Fibroblast of pulmonary artery (primary cell): ENCODE measurements around the gene PLCH1.

Experiments used
- DNase-seq: peaks from one replicate; pipeline ENCODE4 v3.0.0-alpha.2; 2010; ENCODE audit warnings: low read depth
- H3K4me3 ChIP-seq: replicated peaks from 2 replicates; pipeline ENCODE4 v1.5.1; 2011; ENCODE audit warnings: low read depth, mild to moderate bottlenecking, control low read depth, low read length, moderate library complexity
- TF ChIP-seq, protein P1 (sequence below): IDR thresholded peaks from 2 replicates; pipeline ENCODE4 v1.5.1; 2011; ENCODE audit warnings: mild to moderate bottlenecking, control low read depth, low read length, inconsistent platforms; ENCODE audit errors: missing control alignments

PLCH1 gene

DNA sequence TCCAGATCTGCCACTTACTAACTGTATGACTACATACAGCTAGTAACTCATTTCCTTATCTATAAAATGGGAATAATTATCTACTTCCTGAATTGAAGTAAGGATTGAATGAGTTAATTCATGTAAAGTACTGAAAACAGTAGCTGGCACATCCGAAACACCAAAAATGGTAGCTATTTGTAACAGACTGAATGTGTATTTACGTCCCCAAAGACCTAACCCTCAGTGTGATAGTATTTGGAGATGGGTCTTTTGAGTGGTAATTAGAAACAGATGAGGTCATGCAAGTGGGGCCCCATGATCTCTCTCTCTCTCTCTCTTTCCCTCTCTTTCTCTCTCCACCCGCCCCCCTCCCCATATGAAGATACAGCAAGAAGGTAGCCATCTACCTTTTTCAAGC lies 146.2 kb downstream of the PLCH1 start:
- TF ChIP-seq, protein P1, sequence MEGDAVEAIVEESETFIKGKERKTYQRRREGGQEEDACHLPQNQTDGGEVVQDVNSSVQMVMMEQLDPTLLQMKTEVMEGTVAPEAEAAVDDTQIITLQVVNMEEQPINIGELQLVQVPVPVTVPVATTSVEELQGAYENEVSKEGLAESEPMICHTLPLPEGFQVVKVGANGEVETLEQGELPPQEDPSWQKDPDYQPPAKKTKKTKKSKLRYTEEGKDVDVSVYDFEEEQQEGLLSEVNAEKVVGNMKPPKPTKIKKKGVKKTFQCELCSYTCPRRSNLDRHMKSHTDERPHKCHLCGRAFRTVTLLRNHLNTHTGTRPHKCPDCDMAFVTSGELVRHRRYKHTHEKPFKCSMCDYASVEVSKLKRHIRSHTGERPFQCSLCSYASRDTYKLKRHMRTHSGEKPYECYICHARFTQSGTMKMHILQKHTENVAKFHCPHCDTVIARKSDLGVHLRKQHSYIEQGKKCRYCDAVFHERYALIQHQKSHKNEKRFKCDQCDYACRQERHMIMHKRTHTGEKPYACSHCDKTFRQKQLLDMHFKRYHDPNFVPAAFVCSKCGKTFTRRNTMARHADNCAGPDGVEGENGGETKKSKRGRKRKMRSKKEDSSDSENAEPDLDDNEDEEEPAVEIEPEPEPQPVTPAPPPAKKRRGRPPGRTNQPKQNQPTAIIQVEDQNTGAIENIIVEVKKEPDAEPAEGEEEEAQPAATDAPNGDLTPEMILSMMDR = no peak
- H3K4me3 ChIP-seq = no peak overlapping the region
- no peak for DNase-seq

DNA sequence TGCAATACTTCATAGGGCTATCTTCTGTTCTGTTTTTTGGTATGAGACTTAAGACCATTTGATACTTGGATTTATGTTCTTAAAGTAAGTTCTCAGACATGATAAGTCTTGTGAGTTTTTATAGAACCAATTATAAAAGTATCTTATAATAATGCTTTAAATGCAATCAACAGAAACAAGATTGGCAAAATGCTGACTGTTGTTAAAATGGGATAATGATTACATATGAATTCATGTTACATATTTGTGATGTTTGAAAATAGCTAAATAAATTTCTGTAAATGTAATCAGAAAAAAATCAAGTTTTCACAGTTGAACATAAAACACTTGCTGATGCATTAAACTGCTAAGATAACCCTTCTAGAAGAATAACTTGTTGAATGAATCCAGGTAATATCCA lies 148.3 kb downstream of the PLCH1 start:
- H3K4me3 ChIP-seq = no peak overlapping the region
- TF ChIP-seq, protein P1 = no peak

DNA sequence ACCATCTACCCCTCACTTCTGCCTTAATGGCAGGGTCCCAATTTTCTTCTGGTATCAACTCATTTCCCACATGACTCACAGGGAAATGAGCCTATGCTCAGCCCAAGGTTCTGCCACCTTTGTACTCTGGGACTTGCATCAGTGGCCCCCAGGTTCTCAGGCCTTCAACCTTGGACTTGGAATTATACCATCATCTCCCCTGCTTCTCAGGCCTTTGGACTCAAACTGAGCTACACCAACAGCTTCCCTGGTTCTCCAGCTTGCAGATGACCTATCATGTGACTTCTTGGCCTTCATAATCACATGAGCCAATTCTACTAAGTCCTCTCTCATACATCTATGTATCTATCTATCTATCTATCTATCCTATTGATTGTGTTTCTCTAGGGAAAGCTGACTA lies 149.5 kb downstream of the PLCH1 start:
- no peak overlapping the region for H3K4me3 ChIP-seq
- TF ChIP-seq, protein P1 = no peak
- no peak for DNase-seq

More for the DNA sequence above, 148.3 kb downstream of the PLCH1 start:
- no peak for DNase-seq

DNA sequence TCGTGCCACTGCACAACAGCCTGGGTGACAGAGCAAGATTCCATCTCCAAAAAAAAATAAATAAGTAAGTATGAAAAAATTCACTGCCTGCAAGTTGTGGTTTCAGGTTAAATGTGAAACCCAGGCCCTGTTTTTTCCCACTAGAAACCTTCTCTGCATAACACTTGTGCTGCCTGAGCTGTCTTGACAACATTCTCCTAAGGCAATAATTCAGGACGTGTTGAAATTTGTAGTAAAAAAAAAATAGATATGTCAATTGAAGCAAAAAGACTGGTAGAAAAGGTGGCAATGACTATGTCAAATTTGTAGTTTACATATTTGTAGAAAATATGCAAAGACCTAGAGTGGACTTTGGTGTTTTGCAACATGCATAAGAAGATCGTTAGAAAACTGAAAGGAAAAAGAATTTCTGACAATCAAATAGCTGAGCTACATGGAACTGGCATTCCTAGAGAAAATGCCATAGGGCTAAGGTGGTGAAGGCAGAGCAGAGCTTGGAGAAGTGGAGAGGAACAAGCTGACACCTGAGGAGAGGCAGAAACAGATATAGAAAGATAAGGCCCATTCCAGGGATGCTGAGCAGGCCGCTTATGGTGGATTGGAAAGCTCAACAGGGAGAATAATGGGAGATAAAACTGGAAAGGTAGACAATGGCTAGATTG lies 150.2 kb downstream of the PLCH1 start:
- no peak overlapping the region for H3K4me3 ChIP-seq
- no peak for DNase-seq
- TF ChIP-seq, protein P1 = no peak

DNA sequence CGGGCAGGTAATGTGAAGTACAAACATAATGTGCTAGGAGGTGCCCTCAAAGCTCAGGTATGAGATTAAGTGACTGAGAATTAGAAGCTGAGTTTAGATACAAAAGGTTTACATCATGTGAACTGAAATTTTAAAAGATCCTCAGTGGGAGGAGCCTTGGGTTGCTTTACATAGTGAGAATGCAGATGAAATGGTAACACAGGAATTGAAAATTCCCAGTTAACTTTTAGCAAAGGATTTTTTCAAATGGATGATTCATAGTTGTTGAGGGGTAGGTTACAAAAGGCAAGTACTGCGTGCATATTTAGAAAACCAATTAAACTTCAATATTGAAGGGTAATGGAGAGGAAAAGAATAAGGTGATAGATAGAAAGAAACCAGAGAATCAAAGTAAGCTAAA lies 157.3 kb downstream of the PLCH1 start:
- no peak for DNase-seq
- no peak overlapping the region for H3K4me3 ChIP-seq
- TF ChIP-seq, protein P1 = no peak

DNA sequence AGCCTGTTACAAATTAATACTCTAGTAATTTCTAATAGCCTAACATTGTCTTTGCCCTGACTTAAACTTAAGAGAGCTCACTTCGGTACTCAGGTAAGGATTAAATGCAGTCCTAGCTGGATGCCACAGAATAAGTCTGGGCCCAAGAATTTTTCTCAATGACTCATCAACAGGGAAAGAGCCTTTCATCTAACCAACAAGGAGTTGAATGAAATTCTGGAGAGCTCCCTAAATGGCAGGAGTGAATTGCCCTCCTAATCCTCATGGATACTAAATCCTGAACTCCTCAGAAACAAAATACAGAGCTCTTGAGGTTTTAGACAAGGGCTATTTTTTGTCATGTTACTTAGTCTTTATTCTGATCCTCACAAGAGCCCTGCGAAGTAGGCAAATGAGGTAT lies 159.5 kb downstream of the PLCH1 start:
- DNase-seq = no peak
- TF ChIP-seq, protein P1 = no peak
- no peak overlapping the region for H3K4me3 ChIP-seq

DNA sequence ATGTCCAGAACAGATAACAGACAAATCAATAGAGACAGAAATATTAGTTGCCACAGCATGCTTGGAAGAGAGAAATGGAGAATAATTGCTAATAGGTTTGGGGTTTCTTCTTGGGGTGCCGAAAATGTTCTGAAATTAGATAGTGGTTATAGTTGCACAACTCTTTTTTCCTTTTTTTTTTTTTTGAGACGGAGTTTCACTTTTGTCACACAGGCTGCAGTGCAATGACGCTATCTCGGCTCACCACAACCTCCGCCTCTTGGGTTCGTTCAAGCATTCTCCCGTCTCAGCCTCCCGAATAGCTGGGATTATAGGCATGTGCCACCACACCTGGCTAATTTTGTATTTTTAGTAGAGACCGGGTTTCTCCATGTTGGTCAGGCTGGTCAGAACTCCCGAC lies 163.3 kb downstream of the PLCH1 start:
- H3K4me3 ChIP-seq = no peak overlapping the region
- DNase-seq = no peak
- TF ChIP-seq, protein P1 = no peak
